Measurements from ENCODE around the gene ZNF541.
"Not testable (repeated sequence)": the region's sequence is repeated elsewhere in the genome, so short reads cannot be mapped to it uniquely, and the experiment has no call there.

Gene ZNF541

GRCh38 chr19:47603706-47604565 is 31.0 kb upstream of the ZNF541 start:
- Mint-ChIP-seq H3K27me3 (no peaks in the 10 kb centered on the region), H3K4me3 (no peak overlapping the region), H3K4me1 (peaks cover 37% of the 10 kb centered on the region), H3K9me3 (no peaks in the 10 kb centered on the region), H3K27ac (no peak overlapping the region)
- no peak for ATAC-seq
- DNase-seq: no peak

- Mint-ChIP-seq H3K4me3 (peak overlapping the region; percentile 90 to 98), H3K27ac (peak overlapping the region; percentile 20 to 89), H3K27me3 (no peaks in the 10 kb centered on the region), H3K9me3 (no peaks in the 10 kb centered on the region), H3K4me1 (peaks cover 39% of the 10 kb centered on the region)
- ATAC-seq: no peak
- DNase-seq: no peak
Measured at GRCh38 chr19:47601180-47601904, 28.4 kb upstream of the ZNF541 start.

GRCh38 chr19:47600246-47601179 is 27.6 kb upstream of the ZNF541 start:
- H3K4me1 Mint-ChIP-seq: peaks cover 46% of the 10 kb centered on the region
- ATAC-seq (peak; percentile 97), DNase-seq (peak; percentile 99)
- peak overlapping the region; percentile 90 to 98 for H3K4me3 Mint-ChIP-seq
- H3K27ac Mint-ChIP-seq: peak overlapping the region; percentile 96 to 97
- H3K9me3 Mint-ChIP-seq: no peaks in the 10 kb centered on the region
- H3K27me3 Mint-ChIP-seq: no peaks in the 10 kb centered on the region

GRCh38 chr19:47599671-47600245 is 26.8 kb upstream of the ZNF541 start:
- Mint-ChIP-seq H3K4me1 (peaks cover 46% of the 10 kb centered on the region), H3K27ac (peak overlapping the region; percentile 96 to 97), H3K4me3 (peak overlapping the region; percentile 90 to 98)
- not testable (repeated sequence) for ATAC-seq, H3K27me3 Mint-ChIP-seq, H3K9me3 Mint-ChIP-seq, DNase-seq

GRCh38 chr19:47598407-47599349 is 25.7 kb upstream of the ZNF541 start:
- Mint-ChIP-seq H3K27me3 (no peaks in the 10 kb centered on the region), H3K27ac (no peak overlapping the region), H3K9me3 (no peaks in the 10 kb centered on the region), H3K4me3 (peak overlapping the region; percentile 90 to 98), H3K4me1 (peaks cover 38% of the 10 kb centered on the region)
- no peak for DNase-seq
- ATAC-seq: no peak

- no peaks in the 10 kb centered on the region for H3K27me3 Mint-ChIP-seq
- H3K4me3 Mint-ChIP-seq: no peak overlapping the region
- peaks cover 26% of the 10 kb centered on the region for H3K4me1 Mint-ChIP-seq
- no peaks in the 10 kb centered on the region for H3K9me3 Mint-ChIP-seq
- DNase-seq (no peak), ATAC-seq (no peak)
- peak overlapping the region in 1 of 2 donors; percentile 42 for H3K27ac Mint-ChIP-seq
Measured at GRCh38 chr19:47595944-47596343, 23.0 kb upstream of the ZNF541 start.

- no peak for DNase-seq
- Mint-ChIP-seq H3K4me3 (no peak overlapping the region), H3K27ac (no peak overlapping the region), H3K9me3 (no peaks in the 10 kb centered on the region), H3K27me3 (no peaks in the 10 kb centered on the region), H3K4me1 (peaks cover 13% of the 10 kb centered on the region)
- no peak for ATAC-seq
Measured at GRCh38 chr19:47593860-47594259, 20.9 kb upstream of the ZNF541 start.

- H3K27ac Mint-ChIP-seq: no peak overlapping the region
- DNase-seq (no peak), ATAC-seq (no peak)
- H3K4me3 Mint-ChIP-seq: no peak overlapping the region
- peaks cover 6 to 13% of the 10 kb centered on the region in 2 donors for H3K9me3 Mint-ChIP-seq
- no peaks in the 10 kb centered on the region for H3K4me1 Mint-ChIP-seq
- no peaks in the 10 kb centered on the region for H3K27me3 Mint-ChIP-seq
Measured at GRCh38 chr19:47589824-47590223, 16.9 kb upstream of the ZNF541 start.

GRCh38 chr19:47587295-47587694 is 14.3 kb upstream of the ZNF541 start:
- no peak overlapping the region for H3K4me3 Mint-ChIP-seq
- peaks cover 6 to 13% of the 10 kb centered on the region in 2 donors for H3K9me3 Mint-ChIP-seq
- H3K4me1 Mint-ChIP-seq: peaks cover 11% of the 10 kb centered on the region

GRCh38 chr19:47583161-47583560 is 10.2 kb upstream of the ZNF541 start:
- H3K4me3 Mint-ChIP-seq, H3K27ac Mint-ChIP-seq, ATAC-seq, DNase-seq, H3K27me3 Mint-ChIP-seq: not testable (repeated sequence)
- Mint-ChIP-seq H3K9me3 (peaks cover 6 to 13% of the 10 kb centered on the region in 2 donors), H3K4me1 (peaks cover 23% of the 10 kb centered on the region)

More at GRCh38 chr19:47587295-47587694, 14.3 kb upstream of the ZNF541 start:
- DNase-seq (no peak), ATAC-seq (no peak)
- Mint-ChIP-seq H3K27me3 (no peaks in the 10 kb centered on the region), H3K27ac (no peak overlapping the region)

GRCh38 chr19:47582320-47582909 is 9.5 kb upstream of the ZNF541 start:
- Mint-ChIP-seq H3K27me3 (no peaks in the 10 kb centered on the region), H3K4me3 (peak overlapping the region; percentile 46 to 64), H3K27ac (peak overlapping the region in 1 of 2 donors; percentile 69), H3K4me1 (peaks cover 30% of the 10 kb centered on the region), H3K9me3 (peaks cover 6 to 13% of the 10 kb centered on the region in 2 donors)
- DNase-seq: no peak
- no peak for ATAC-seq

GRCh38 chr19:47581605-47582319 is 8.8 kb upstream of the ZNF541 start:
- peak overlapping the region; percentile 34 to 64 for H3K4me3 Mint-ChIP-seq
- peaks cover 6 to 13% of the 10 kb centered on the region in 2 donors for H3K9me3 Mint-ChIP-seq
- no peaks in the 10 kb centered on the region for H3K27me3 Mint-ChIP-seq
- DNase-seq (no peak), ATAC-seq (no peak)
- peaks cover 37% of the 10 kb centered on the region for H3K4me1 Mint-ChIP-seq
- peak overlapping the region in 1 of 2 donors; percentile 50 for H3K27ac Mint-ChIP-seq

- no peaks in the 10 kb centered on the region for H3K27me3 Mint-ChIP-seq
- no peak for DNase-seq
- ATAC-seq: no peak
- H3K27ac Mint-ChIP-seq: no peak overlapping the region
- H3K9me3 Mint-ChIP-seq: peaks cover 0 to 3% of the 10 kb centered on the region in 2 donors
- no peak overlapping the region for H3K4me3 Mint-ChIP-seq
- H3K4me1 Mint-ChIP-seq: peaks cover 38% of the 10 kb centered on the region
Measured at GRCh38 chr19:47580397-47580796, 7.4 kb upstream of the ZNF541 start.

All from stimulated activated naive CD8-positive, alpha-beta T cell treated with anti-CD3 and anti-CD28 coated beads, Interleukin-15, amount 100 ng/mL, for 72 hours (primary cell).